Measurements from ENCODE around the gene ANP32E. TPM values are rescaled to one million over a fixed set of nuclear protein-coding genes. Genes with fewer than 3 reads are reported as not detected.

Gene ANP32E
- polyA plus RNA-seq, 1 of the 3 experiments (the other 2 are of a cell fraction): 8.2 TPM

- H3K4me1 ChIP-seq (ENCODE audit: control insufficient read depth in 1 of 2, insufficient read depth in 2 of 2, low read depth in 1 of 2, low read length in 1 of 2): peaks cover 17 to 21% of the 10 kb centered on the region in 2 experiments; a peak in 3 of 4 replicates
- H4K20me1 ChIP-seq (ENCODE audit: insufficient read depth): no peaks in the 10 kb centered on the region
- no peaks in the 10 kb centered on the region for H3K27me3 ChIP-seq (ENCODE audit: insufficient read depth)
- POLR2A ChIA-PET: interaction anchor here (2.1 kb wide), 1 partner anchor 11 kb away, joined by 9 read pairs; the partner anchor contains the start of gene APH1A
- peaks cover 12% of the 10 kb centered on the region for H3F3A ChIP-seq (replicated peaks; ENCODE audit: insufficient read depth)
- no peak for TF ChIP-seq NRF1 (IDR thresholded peaks at IDR 0.05; ENCODE audit: low read depth, low read length)
- TF ChIP-seq USF1 (IDR thresholded peaks at IDR 0.05; ENCODE audit: borderline replicate concordance, low read depth): no peak
- TF ChIP-seq EP300 (IDR thresholded peaks at IDR 0.05; ENCODE audit: borderline replicate concordance in 1 of 2, low read depth in 1 of 2, low read length in 1 of 2): no peak
- TF ChIP-seq PBX3 (IDR thresholded peaks at IDR 0.05): no peak
- H3K4me2 ChIP-seq: 0 out of 2 replicates have a peak within 1 kb of the TSS, but pooled peaks have one; percentile 51
- H3K9me2 ChIP-seq: no peaks in the 10 kb centered on the region
- no peak within 1 kb of the TSS for H3K4me3 ChIP-seq (ENCODE audit: low read depth in 2 of 2, low read length in 1 of 2)
- DNase-seq: no peak
- H3K79me2 ChIP-seq (ENCODE audit: insufficient read depth): no peaks in the 10 kb centered on the region
- CTCF ChIA-PET: interaction anchor here (0.9 to 8.7 kb wide), 3 partner anchors 11 to 665 kb away, joined by 3 to 110 read pairs (median 3); partner anchors contain the start of gene CIART
- no peaks in the 10 kb centered on the region for H3K36me3 ChIP-seq (replicated peaks in 1 of 2; ENCODE audit: control insufficient read depth in 1 of 2, insufficient read depth in 2 of 2, low read length in 1 of 2)
- no peak within 1 kb of the TSS for H3K9ac ChIP-seq
- H2AFZ ChIP-seq (ENCODE audit: low read depth): peak within 1 kb of the TSS; percentile 81; the same call in 1 of the 2 replicates
- no peak within 1 kb of the TSS for H3K27ac ChIP-seq (ENCODE audit: low read depth in 2 of 2, low read length in 1 of 2)
- 88% methylated on average over 13 of the region's 13 CpGs for WGBS (ENCODE audit: low lambda C conversion rate)
- H3K9me3 ChIP-seq: no peaks in the 10 kb centered on the region
These were observed 22.0 kb upstream of the ANP32E start, which contains the start of gene CA14 for GRCh38 chr1:150257624-150258585. Gene CA14 (plus strand): TSS chr1:150257774. CDS start chr1:150258129, 355 bp downstream.

GRCh38 chr1:150256554-150257341 is 20.8 kb upstream of the ANP32E start:
- Histone ChIP-seq H3F3A (replicated peaks; ENCODE audit: insufficient read depth) (peaks cover 12% of the 10 kb centered on the region), H3K9me3 (no peaks in the 10 kb centered on the region), H3K4me3 (ENCODE audit: low read depth in 2 of 2, low read length in 1 of 2) (no peak overlapping the region), H3K4me2 (peak overlapping the region; percentile 51; the same call in 1 of the 2 replicates), H2AFZ (ENCODE audit: low read depth) (peak overlapping the region; percentile 81), H4K20me1 (ENCODE audit: insufficient read depth) (no peaks in the 10 kb centered on the region), H3K9me2 (no peaks in the 10 kb centered on the region), H3K9ac (no peak overlapping the region), H3K27ac (ENCODE audit: low read depth in 2 of 2, low read length in 1 of 2) (peak overlapping the region; percentile 65 to 81; a peak in 2 of 4 replicates), H3K27me3 (ENCODE audit: insufficient read depth) (no peaks in the 10 kb centered on the region), H3K4me1 (ENCODE audit: control insufficient read depth in 1 of 2, insufficient read depth in 2 of 2, low read depth in 1 of 2, low read length in 1 of 2) (peaks cover 17 to 21% of the 10 kb centered on the region in 2 experiments; a peak in 3 of 4 replicates), H3K79me2 (ENCODE audit: insufficient read depth) (no peaks in the 10 kb centered on the region), H3K36me3 (replicated peaks in 1 of 2; ENCODE audit: control insufficient read depth in 1 of 2, insufficient read depth in 2 of 2, low read length in 1 of 2) (no peaks in the 10 kb centered on the region)
- 86% methylated on average over 13 of the region's 14 CpGs for WGBS (ENCODE audit: low lambda C conversion rate)
- TF ChIP-seq EP300 (IDR thresholded peaks at IDR 0.05; ENCODE audit: borderline replicate concordance in 1 of 2, low read depth in 1 of 2, low read length in 1 of 2): no peak
- TF ChIP-seq ZBTB33 (IDR thresholded peaks at IDR 0.05; ENCODE audit: borderline replicate concordance, low read depth): no peak
- no peak for TF ChIP-seq CHD2 (IDR thresholded peaks at IDR 0.05; ENCODE audit: low read length, partially characterized antibody)
- no peak for TF ChIP-seq MXI1 (IDR thresholded peaks at IDR 0.05; ENCODE audit: low read depth, low read length)
- no peak for TF ChIP-seq TEAD4 (IDR thresholded peaks at IDR 0.05; ENCODE audit: borderline replicate concordance, insufficient read depth)
- TF ChIP-seq RCOR1 (IDR thresholded peaks at IDR 0.05; ENCODE audit: low read length): no peak
- TF ChIP-seq JUND (IDR thresholded peaks at IDR 0.05): no peak
- no peak for TF ChIP-seq MAX (IDR thresholded peaks at IDR 0.05; ENCODE audit: low read depth)
- TF ChIP-seq TAF1 (IDR thresholded peaks at IDR 0.05; ENCODE audit: borderline replicate concordance, low read depth, low read length): no peak
- no peak for TF ChIP-seq NRF1 (IDR thresholded peaks at IDR 0.05; ENCODE audit: low read depth, low read length)
- TF ChIP-seq EZH2phosphoT487 (IDR thresholded peaks at IDR 0.05; ENCODE audit: borderline replicate concordance, low read depth): no peak
- TF ChIP-seq USF2 (IDR thresholded peaks at IDR 0.05; ENCODE audit: borderline replicate concordance, low read depth, low read length): no peak
- no peak for TF ChIP-seq RXRA (IDR thresholded peaks at IDR 0.05; ENCODE audit: borderline replicate concordance, low read depth)
- TF ChIP-seq RFX5 (IDR thresholded peaks at IDR 0.05; ENCODE audit: low read length): no peak
- TF ChIP-seq ELF1 (IDR thresholded peaks at IDR 0.05): no peak
- no peak for DNase-seq
- CTCF ChIA-PET: interaction anchor here (0.6 to 8.7 kb wide), 42 partner anchors 8 to 875 kb away, joined by 3 to 110 read pairs (median 4); partner anchors contain the start of genes APH1A, C1orf54, C1orf56 and CIART
- POLR2A ChIA-PET: interaction anchor here (0.7 to 1.5 kb wide), 4 partner anchors 12 to 107 kb away, joined by 3 to 4 read pairs (median 4); partner anchors contain the start of genes APH1A and RPRD2

Measured in SK-N-SH (cell line).